ENCODE results near the gene DHRS3.
"Not testable (repeated sequence)": the region's sequence is repeated elsewhere in the genome, so short reads cannot be mapped to it uniquely, and the experiment has no call there.

DNA sequence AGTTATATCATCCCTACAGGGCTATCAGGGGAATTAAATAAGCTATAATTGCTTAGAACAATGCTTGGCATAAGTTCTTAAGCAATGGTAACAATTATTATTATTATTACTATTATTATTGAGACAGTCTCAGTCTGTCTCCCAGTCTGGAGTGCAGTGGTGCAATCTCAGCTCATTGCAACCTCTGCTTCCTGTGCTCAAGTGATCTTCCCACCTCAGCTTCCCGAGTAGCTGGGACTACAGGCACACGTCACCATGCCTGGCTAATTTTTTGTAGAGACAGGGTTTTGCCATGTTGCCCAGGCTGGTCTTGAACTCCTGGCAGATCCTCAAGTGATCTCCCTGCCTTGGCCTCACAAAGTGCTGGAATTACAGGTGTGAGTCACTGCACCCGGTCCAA, 79.5 kb downstream of the DHRS3 start:
- TF ChIP-seq FOSL1 (CRISPR knock-in tag; IDR thresholded peaks at IDR 0.05; ENCODE audit: borderline replicate concordance); NRL (CRISPR knock-in tag; IDR thresholded peaks at IDR 0.05; ENCODE audit: borderline replicate concordance); POLR2AphosphoS2 (IDR thresholded peaks at IDR 0.05; ENCODE audit: low read depth, low read length); MAF1 (CRISPR knock-in tag; IDR thresholded peaks at IDR 0.05; ENCODE audit: borderline replicate concordance): not testable (repeated sequence)
- TF ChIP-seq, protein P1, sequence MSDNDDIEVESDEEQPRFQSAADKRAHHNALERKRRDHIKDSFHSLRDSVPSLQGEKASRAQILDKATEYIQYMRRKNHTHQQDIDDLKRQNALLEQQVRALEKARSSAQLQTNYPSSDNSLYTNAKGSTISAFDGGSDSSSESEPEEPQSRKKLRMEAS (IDR thresholded peaks at IDR 0.05), result not testable (repeated sequence)
- TF ChIP-seq, protein P2, sequence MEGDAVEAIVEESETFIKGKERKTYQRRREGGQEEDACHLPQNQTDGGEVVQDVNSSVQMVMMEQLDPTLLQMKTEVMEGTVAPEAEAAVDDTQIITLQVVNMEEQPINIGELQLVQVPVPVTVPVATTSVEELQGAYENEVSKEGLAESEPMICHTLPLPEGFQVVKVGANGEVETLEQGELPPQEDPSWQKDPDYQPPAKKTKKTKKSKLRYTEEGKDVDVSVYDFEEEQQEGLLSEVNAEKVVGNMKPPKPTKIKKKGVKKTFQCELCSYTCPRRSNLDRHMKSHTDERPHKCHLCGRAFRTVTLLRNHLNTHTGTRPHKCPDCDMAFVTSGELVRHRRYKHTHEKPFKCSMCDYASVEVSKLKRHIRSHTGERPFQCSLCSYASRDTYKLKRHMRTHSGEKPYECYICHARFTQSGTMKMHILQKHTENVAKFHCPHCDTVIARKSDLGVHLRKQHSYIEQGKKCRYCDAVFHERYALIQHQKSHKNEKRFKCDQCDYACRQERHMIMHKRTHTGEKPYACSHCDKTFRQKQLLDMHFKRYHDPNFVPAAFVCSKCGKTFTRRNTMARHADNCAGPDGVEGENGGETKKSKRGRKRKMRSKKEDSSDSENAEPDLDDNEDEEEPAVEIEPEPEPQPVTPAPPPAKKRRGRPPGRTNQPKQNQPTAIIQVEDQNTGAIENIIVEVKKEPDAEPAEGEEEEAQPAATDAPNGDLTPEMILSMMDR (CRISPR knock-in tag; IDR thresholded peaks at IDR 0.05), result not testable (repeated sequence)
- TF ChIP-seq, protein P3, sequence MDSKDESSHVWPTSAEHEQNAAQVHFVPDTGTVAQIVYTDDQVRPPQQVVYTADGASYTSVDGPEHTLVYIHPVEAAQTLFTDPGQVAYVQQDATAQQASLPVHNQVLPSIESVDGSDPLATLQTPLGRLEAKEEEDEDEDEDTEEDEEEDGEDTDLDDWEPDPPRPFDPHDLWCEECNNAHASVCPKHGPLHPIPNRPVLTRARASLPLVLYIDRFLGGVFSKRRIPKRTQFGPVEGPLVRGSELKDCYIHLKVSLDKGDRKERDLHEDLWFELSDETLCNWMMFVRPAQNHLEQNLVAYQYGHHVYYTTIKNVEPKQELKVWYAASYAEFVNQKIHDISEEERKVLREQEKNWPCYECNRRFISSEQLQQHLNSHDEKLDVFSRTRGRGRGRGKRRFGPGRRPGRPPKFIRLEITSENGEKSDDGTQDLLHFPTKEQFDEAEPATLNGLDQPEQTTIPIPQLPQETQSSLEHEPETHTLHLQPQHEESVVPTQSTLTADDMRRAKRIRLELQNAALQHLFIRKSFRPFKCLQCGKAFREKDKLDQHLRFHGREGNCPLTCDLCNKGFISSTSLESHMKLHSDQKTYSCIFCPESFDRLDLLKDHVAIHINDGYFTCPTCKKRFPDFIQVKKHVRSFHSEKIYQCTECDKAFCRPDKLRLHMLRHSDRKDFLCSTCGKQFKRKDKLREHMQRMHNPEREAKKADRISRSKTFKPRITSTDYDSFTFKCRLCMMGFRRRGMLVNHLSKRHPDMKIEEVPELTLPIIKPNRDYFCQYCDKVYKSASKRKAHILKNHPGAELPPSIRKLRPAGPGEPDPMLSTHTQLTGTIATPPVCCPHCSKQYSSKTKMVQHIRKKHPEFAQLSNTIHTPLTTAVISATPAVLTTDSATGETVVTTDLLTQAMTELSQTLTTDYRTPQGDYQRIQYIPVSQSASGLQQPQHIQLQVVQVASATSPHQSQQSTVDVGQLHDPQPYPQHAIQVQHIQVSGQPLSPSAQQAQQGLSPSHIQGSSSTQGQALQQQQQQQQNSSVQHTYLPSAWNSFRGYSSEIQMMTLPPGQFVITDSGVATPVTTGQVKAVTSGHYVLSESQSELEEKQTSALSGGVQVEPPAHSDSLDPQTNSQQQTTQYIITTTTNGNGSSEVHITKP (CRISPR knock-in tag; IDR thresholded peaks at IDR 0.05; ENCODE audit: low read depth), result not testable (repeated sequence)
